Upper lobe of right lung (tissue), 1 donor: ENCODE measurements around the gene PCDHA10. TPM values are rescaled to one million over a fixed set of nuclear protein-coding genes. Genes with fewer than 3 reads are reported as not detected.

Experiments
- ATAC-seq: fragments of 200-7000 bp; cut with Tn5 transposase; one replicate; pipeline ENCODE4 v1.9.1; 2020; ENCODE audit warnings: mild to moderate bottlenecking, moderate library complexity
- DNase-seq: peaks from one replicate; pipeline ENCODE4 v3.0.0-alpha.2; 2020
- H3K27ac ChIP-seq: fragments of 200-600 bp; one replicate; pipeline ENCODE4 v1.8.0; 2022
- H3K27me3 ChIP-seq: fragments of 200-600 bp; one replicate; pipeline ENCODE4 v1.8.0; 2022; ENCODE audit warnings: mild to moderate bottlenecking
- H3K36me3 ChIP-seq: fragments of 200-600 bp; one replicate; pipeline ENCODE4 v1.8.0; 2022
- H3K4me1 ChIP-seq: fragments of 200-600 bp; one replicate; pipeline ENCODE4 v1.8.0; 2022
- H3K4me3 ChIP-seq: fragments of 200-600 bp; one replicate; pipeline ENCODE4 v1.8.0; 2022; ENCODE audit warnings: mild to moderate bottlenecking
- H3K9me3 ChIP-seq: fragments of 200-600 bp; one replicate; pipeline ENCODE4 v1.8.0; 2022
- CTCF ChIP-seq: fragments of 200-600 bp; IDR thresholded peaks from one replicate; pipeline ENCODE4 v1.8.0; 2022; ENCODE audit warnings: antibody characterized with exemption
- intact Hi-C: fragments of 100-400 bp; cut with DNase I; formaldehyde crosslinking; loops from one replicate; pipeline ENCODE4 v1.11.0; 2022
- total RNA-seq: library from RNA; stranded (reverse); fragmentation: NEBNext Ultra II Directional; extraction: Animal tissue kit (Norgen Biotek cat#: 25700); gene quantifications from one replicate; pipeline ENCODE4 v1.2.1, GENCODE V29; 2021
- donor health status: DM: no; HTN: yes; CAD: no; lungs with severe emphysema.

The PCDHA10 gene
- total RNA-seq, 1 donor from 2014 or later = 1.7 TPM

DNA sequence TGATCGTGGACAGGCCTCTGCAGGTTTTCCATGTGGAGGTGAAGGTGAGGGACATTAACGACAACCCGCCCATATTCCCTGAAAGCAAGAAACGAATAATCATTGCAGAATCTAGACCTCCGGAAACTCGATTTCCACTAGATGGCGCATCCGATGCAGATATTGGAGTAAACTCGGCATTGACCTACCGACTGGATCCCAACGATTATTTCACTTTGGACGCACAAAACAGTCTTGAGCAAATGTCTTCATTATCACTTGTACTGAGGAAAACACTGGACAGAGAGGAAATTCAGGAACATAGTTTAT, 26.8 kb downstream of the PCDHA10 start:
- no peaks in the 10 kb centered on the region for H3K9me3 ChIP-seq
- H3K27me3 ChIP-seq = no peaks in the 10 kb centered on the region
- no peak overlapping the region for H3K27ac ChIP-seq
- intact Hi-C loops = no loop called here
- H3K4me3 ChIP-seq = peak overlapping the region; percentile 37
- TF ChIP-seq CTCF = no peak
- ATAC-seq (peak; percentile 62), DNase-seq (no peak)
- H3K4me1 ChIP-seq = no peaks in the 10 kb centered on the region
- H3K36me3 ChIP-seq = no peaks in the 10 kb centered on the region

DNA sequence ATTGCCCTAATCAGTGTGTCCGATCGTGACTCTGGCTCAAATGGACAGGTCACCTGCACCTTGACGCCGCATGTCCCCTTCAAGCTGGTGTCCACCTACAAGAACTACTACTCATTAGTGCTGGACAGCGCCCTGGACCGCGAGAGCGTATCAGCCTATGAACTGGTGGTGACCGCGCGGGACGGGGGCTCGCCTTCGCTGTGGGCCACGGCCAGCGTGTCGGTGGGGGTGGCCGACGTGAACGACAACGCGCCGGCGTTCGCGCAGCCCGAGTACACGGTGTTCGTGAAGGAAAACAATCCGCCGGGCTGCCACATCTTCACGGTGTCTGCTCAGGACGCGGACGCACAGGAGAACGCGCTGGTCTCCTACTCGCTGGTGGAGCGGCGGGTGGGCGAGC, 27.7 kb downstream of the PCDHA10 start:
- no peak for TF ChIP-seq CTCF
- no peaks in the 10 kb centered on the region for H3K36me3 ChIP-seq
- H3K27me3 ChIP-seq = no peaks in the 10 kb centered on the region
- no peaks in the 10 kb centered on the region for H3K4me1 ChIP-seq
- intact Hi-C loops = no loop called here
- no peaks in the 10 kb centered on the region for H3K9me3 ChIP-seq
- DNase-seq (peak; percentile 58), ATAC-seq (no peak)
- no peak overlapping the region for H3K27ac ChIP-seq
- no peak overlapping the region for H3K4me3 ChIP-seq

GRCh38 chr5:140883927-140884697, 28.4 kb downstream of the PCDHA10 start:
- ATAC-seq (peak; percentile 26), DNase-seq (peak; percentile 58)
- TF ChIP-seq CTCF = no peak
- no peaks in the 10 kb centered on the region for H3K27me3 ChIP-seq
- no peaks in the 10 kb centered on the region for H3K9me3 ChIP-seq
- no peak overlapping the region for H3K27ac ChIP-seq
- intact Hi-C loops = no loop called here
- H3K4me3 ChIP-seq = no peak overlapping the region
- no peaks in the 10 kb centered on the region for H3K4me1 ChIP-seq
- H3K36me3 ChIP-seq = no peaks in the 10 kb centered on the region

DNA sequence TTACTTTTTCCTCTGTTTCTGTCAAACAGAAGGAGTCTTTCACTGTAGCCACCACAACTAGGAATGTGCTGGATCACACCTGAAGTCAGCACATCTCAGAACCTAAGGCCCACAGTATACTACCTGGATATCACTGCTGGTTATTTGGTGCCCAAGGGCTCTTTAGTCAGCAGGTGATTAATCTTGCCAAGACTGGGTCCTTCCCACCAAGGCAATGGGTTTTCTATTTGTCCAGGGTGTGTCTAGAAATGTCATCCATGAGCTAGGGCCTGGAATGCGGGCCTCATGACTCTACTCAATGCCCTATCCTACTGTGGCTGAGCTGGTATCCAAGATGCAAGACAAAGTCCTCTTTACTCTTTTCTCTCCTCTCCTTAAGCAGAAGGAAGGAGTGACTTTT, 60.6 kb downstream of the PCDHA10 start:
- H3K4me1 ChIP-seq = no peaks in the 10 kb centered on the region
- H3K36me3 ChIP-seq = no peaks in the 10 kb centered on the region
- intact Hi-C loops = no loop called here
- no peak for TF ChIP-seq CTCF
- DNase-seq (no peak), ATAC-seq (no peak)
- H3K4me3 ChIP-seq = no peak overlapping the region
- no peak overlapping the region for H3K27ac ChIP-seq
- no peaks in the 10 kb centered on the region for H3K9me3 ChIP-seq
- no peaks in the 10 kb centered on the region for H3K27me3 ChIP-seq

Other genes starting within 250 kb of the PCDHA10 start
- 127 TPM for gene CD14, start 222.7 kb upstream of the PCDHA10 start, total RNA-seq
- gene TMCO6, start 216.4 kb upstream of the PCDHA10 start, total RNA-seq = 10.7 TPM
- gene NDUFA2, start 208.3 kb upstream of the PCDHA10 start, total RNA-seq = 47.2 TPM
- gene IK, start 208.1 kb upstream of the PCDHA10 start, total RNA-seq = 63.5 TPM
- gene WDR55, start 191.0 kb upstream of the PCDHA10 start, total RNA-seq = 23.4 TPM
- gene DND1, start 182.3 kb upstream of the PCDHA10 start, total RNA-seq = 0.84 TPM
- gene HARS1, start 164.5 kb upstream of the PCDHA10 start, total RNA-seq = 46.9 TPM
- 23.1 TPM for gene HARS2, start 164.4 kb upstream of the PCDHA10 start, total RNA-seq
- 42.3 TPM for gene ZMAT2, start 155.4 kb upstream of the PCDHA10 start, total RNA-seq
- not detected for gene PCDHA1, start 69.8 kb upstream of the PCDHA10 start, total RNA-seq
- gene PCDHA2, start 61.0 kb upstream of the PCDHA10 start, total RNA-seq = 0.35 TPM
- 1.3 TPM for gene PCDHA3, start 54.8 kb upstream of the PCDHA10 start, total RNA-seq
- gene PCDHA4, start 48.8 kb upstream of the PCDHA10 start, total RNA-seq = 1.1 TPM
- gene PCDHA5, start 34.3 kb upstream of the PCDHA10 start, total RNA-seq = 0.43 TPM
- gene PCDHA6, start 27.9 kb upstream of the PCDHA10 start, total RNA-seq = 0.64 TPM
- 0.35 TPM for gene PCDHA7, start 21.6 kb upstream of the PCDHA10 start, total RNA-seq
- gene PCDHA8, start 14.7 kb upstream of the PCDHA10 start, total RNA-seq = 0.49 TPM
- gene PCDHA9, start 7.5 kb upstream of the PCDHA10 start, total RNA-seq = 0.20 TPM
- 0.38 TPM for gene PCDHA11, start 13.1 kb downstream of the PCDHA10 start, total RNA-seq
- 8.8 TPM for gene PCDHA12, start 19.4 kb downstream of the PCDHA10 start, total RNA-seq
- gene PCDHA13, start 26.2 kb downstream of the PCDHA10 start, total RNA-seq = 2.3 TPM
- 3.7 TPM for gene PCDHAC1, start 70.4 kb downstream of the PCDHA10 start, total RNA-seq
- 10.0 TPM for gene PCDHAC2, start 110.6 kb downstream of the PCDHA10 start, total RNA-seq
- 0.12 TPM for gene PCDHB1, start 195.5 kb downstream of the PCDHA10 start, total RNA-seq
- gene PCDHB2, start 238.7 kb downstream of the PCDHA10 start, total RNA-seq = 3.8 TPM
- 1.9 TPM for gene PCDHB3, start 244.6 kb downstream of the PCDHA10 start, total RNA-seq